IPS-18c (cell line): ENCODE measurements around the gene SEMA4G.

Experiments
- H3K4me3 ChIP-seq: 2 replicates; pipeline ENCODE4 v1.7.0; 2013; ENCODE audit warnings: low read depth, mild to moderate bottlenecking, low read length, moderate library complexity; ENCODE audit not compliant: insufficient read depth
- H3K9me3 ChIP-seq: one replicate; pipeline ENCODE4 v1.6.1; 2013; ENCODE audit warnings: mild to moderate bottlenecking, low read length, moderate library complexity; ENCODE audit not compliant: control insufficient read depth, insufficient read depth

The SEMA4G gene

GRCh38 chr10:100998183-100998990 is 29.1 kb downstream of the SEMA4G start:
- H3K9me3 ChIP-seq: no peaks in the 10 kb centered on the region
- peak overlapping the region; percentile 89 for H3K4me3 ChIP-seq

DNA sequence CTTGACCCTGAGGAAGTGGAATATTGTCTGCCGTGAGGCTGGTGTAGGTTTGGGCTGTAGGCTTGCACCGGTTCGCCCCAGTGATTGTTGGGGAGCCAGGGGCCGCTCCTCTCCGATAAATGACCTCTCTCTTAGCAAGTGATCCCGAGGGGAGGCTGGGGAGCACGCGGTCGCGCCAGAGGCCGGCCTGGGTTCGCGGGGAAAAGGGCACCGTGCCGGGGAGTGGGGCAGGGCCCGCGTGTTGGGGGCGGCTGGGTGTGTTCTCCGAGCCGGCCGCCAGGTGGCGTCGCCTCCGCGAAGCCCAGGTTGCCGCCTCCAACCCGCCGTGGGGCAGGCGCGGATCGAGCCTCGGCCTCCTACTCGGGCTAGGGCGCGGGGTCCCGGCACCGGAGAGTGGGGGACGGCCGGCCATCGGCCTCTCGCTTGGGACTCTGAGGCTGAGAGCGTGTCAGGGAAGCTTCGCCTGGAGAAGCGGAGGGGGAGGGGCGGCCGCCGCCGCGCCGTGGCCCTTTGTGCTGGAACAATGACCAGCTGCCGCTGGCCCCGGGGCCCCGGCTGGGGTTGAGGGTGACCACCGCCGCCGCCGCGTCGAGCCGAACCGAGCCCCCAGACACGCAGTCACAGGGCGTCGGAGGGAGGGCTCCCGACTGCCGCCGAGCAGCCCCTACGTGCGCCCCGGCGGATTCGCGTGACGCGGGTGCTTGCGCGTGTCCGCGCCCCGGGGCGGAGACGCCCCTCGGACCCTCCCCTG is 29.9 kb downstream of the SEMA4G start:
- H3K9me3 ChIP-seq: no peaks in the 10 kb centered on the region
- peak overlapping the region; percentile 89 for H3K4me3 ChIP-seq

DNA sequence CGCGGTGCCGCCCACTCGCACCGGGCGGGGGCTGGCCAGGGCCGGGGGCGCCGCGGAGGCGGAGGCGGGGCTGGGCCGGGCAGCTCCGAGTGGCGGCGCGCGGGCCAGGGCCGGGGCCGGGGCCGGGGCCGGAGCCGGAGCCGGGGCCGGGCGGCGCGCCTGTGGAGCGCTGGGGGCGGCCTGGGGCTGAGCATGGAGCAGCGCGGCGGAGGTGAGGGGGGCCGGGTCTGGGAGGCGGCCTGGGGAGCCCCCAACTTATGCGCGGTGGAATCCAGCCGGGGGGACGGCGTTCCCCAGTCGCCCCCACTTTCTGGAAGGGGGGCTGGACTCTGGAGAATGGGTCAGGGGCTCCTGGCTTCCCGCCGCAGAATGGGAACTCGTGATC is 30.4 kb downstream of the SEMA4G start, which contains the start of gene LZTS2:
Gene LZTS2 (plus strand): TSS at position 67 of the 385 bp plus-strand sequence. CDS start 2,731 bp downstream, outside the sequence.
- Histone ChIP-seq H3K9me3 (no peaks in the 10 kb centered on the region), H3K4me3 (peak within 1 kb of the TSS; percentile 89)

GRCh38 chr10:101000127-101000914 is 31.0 kb downstream of the SEMA4G start:
- Histone ChIP-seq H3K4me3 (peak overlapping the region; percentile 89), H3K9me3 (no peaks in the 10 kb centered on the region)

DNA sequence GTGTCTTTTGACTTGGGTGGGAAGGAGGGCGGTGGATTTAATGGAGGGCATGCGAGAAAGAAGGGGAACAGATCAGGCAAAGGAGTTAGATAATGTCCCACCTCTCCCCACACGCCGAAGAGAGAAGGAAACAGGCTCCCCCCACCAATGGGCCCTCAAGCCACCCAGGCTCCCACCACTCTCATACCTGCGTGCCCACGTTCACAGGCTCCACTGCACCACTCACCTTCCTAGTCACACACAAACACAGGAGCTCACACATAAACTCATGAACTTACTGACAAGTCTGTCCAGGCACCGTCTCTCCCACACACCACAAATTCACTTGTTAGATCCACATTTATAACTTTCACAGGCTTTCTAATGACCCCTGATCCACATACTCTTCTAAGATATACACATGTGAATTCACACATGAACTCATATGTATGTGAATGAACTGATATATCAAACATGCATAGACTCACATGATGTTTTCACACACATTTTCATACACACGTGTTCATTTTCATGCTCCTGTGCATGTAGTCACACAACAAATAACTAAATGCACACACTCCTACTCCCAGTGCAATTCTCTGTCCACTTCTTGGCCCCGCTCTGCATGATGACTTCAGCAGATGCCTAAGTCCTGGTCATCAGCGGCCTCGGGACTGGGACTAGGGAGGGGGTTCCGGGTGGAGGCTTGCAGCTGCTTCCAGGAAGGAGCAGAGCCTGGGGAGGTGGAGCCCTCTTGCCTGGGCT is 31.8 kb downstream of the SEMA4G start:
- H3K4me3 ChIP-seq: no peak overlapping the region; the same call in 1 of the 2 replicates
- no peaks in the 10 kb centered on the region for H3K9me3 ChIP-seq

DNA sequence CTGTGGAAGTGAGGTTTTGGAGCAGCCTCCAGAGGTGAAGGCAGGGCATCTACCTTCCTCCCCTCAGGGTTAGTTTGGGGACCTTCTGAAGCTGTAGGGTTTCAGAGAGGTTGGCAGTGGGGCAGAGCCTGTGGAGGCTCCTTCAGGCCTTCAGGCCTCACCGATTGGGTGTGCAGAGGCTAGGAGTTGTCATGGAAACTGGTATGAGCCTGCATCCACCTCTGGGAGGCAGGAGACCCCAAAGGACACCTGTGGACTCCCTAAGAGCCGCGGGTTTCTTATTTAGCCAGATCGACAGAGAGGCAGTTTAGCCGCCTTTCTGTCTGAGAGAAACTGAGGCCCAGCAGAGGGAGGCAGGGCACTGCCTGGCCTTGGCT is 32.3 kb downstream of the SEMA4G start:
- H3K9me3 ChIP-seq: no peaks in the 10 kb centered on the region
- H3K4me3 ChIP-seq: no peak overlapping the region; the same call in 1 of the 2 replicates

DNA sequence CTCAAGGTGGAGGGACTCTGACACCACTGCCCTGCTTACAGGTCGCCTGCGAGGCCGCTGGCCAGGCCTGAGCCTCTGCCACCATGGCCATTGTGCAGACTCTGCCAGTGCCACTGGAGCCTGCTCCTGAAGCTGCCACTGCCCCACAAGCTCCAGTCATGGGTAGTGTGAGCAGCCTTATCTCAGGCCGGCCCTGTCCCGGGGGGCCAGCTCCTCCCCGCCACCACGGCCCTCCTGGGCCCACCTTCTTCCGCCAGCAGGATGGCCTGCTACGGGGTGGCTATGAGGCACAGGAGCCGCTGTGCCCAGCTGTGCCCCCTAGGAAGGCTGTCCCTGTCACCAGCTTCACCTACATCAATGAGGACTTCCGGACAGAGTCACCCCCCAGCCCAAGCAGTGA is 33.2 kb downstream of the SEMA4G start:
- H3K4me3 ChIP-seq: no peak overlapping the region
- no peaks in the 10 kb centered on the region for H3K9me3 ChIP-seq

GRCh38 chr10:101003639-101004206 is 34.4 kb downstream of the SEMA4G start:
- H3K9me3 ChIP-seq: no peaks in the 10 kb centered on the region
- no peak overlapping the region for H3K4me3 ChIP-seq

DNA sequence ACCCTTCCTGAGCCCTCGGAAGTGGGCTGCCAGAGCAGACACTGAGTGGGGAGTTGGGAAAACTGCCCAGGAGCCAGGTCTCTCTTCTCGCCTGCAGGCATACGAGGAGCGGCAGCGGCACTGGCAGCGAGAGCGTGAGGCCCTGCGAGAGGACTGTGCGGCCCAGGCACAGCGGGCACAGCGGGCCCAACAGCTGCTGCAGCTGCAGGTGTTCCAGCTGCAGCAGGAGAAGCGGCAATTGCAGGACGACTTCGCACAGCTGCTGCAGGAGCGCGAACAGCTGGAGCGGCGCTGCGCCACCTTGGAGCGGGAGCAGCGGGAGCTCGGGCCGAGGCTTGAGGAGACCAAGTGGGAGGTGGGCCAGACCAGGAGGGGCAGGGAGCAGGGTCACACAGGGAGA is 36.1 kb downstream of the SEMA4G start:
- no peak overlapping the region for H3K4me3 ChIP-seq
- no peaks in the 10 kb centered on the region for H3K9me3 ChIP-seq

DNA sequence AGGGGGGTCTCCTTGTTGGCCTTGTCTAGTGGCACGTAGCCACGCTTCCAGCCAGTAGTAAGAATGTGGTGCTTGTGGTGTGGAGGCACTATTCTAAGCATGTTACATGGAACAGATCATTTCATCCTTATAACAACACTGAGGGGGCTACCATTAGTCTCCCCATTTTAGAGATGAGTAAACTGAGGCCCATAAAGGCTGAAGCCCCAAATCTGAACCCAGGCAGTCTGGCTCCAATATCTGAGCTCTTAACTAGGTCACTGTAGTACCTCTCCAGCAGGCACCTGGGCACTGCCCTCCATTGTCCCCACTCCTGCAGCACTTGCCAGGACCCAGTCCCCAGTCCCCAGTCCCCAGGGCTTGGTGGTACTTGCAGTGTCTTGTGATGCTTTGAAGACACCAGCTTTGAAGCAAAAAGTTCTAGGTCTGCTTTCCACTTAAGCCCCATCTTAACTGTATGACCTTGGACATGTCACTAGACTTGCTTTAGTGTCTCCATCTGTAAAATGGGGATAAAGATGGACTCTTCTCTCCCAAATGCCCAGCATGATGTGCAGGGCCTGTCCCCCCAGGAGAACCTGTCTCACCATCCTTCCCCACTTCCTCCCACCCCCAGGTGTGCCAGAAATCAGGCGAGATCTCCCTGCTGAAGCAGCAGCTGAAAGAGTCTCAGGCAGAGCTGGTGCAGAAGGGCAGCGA is 36.7 kb downstream of the SEMA4G start:
- Histone ChIP-seq H3K4me3 (no peak overlapping the region), H3K9me3 (no peaks in the 10 kb centered on the region)

- no peak overlapping the region for H3K4me3 ChIP-seq
- H3K9me3 ChIP-seq: no peaks in the 10 kb centered on the region
Measured at GRCh38 chr10:101006593-101007098, 37.3 kb downstream of the SEMA4G start.

- H3K9me3 ChIP-seq: no peaks in the 10 kb centered on the region
- H3K4me3 ChIP-seq: no peak overlapping the region
Measured at GRCh38 chr10:101007099-101007711, 37.9 kb downstream of the SEMA4G start.

DNA sequence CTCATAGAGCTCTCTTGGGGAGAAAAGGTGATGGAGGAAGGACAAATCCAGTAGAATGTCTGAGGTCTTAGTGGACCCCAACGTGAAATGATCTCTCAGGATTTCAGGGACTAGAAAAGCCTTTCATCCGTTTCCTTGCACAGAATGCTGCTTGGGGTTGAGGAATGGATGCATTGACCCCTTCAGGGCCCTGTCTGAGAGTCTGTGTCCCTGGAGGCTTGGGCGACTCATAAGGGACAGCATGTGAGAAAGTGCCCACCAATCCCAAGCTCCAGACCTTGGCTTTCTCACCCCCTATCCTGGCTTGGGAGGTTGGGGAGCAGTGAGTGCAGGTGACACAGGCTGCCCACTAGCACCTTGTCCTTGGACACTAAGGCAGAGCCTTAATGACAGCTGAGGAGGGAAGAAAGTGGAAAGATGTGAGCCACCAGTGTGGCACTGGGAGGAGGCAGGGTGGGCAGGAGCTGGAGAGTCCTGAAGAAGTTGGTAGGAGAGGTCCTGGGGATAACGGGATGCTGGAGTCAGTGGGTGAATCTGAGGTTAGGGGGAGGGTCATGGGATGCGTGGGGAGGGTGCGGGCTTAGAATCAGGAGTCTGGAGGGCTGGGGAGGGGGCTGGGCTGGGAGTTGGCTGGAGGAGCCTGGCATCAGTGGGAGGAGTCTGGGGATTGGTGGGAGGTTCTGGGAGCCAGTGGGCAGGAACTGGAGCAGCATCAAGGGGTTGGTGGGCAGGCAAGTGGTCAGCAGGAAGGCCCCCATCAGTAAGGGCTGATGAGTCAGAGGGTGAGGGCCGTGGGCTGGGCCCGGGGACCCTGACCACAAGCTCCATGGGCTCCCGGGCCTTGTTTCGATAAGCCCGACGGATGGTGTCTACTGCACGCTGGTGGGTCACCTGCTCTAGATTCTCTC is 38.9 kb downstream of the SEMA4G start:
- Histone ChIP-seq H3K9me3 (no peaks in the 10 kb centered on the region), H3K4me3 (no peak overlapping the region)

DNA sequence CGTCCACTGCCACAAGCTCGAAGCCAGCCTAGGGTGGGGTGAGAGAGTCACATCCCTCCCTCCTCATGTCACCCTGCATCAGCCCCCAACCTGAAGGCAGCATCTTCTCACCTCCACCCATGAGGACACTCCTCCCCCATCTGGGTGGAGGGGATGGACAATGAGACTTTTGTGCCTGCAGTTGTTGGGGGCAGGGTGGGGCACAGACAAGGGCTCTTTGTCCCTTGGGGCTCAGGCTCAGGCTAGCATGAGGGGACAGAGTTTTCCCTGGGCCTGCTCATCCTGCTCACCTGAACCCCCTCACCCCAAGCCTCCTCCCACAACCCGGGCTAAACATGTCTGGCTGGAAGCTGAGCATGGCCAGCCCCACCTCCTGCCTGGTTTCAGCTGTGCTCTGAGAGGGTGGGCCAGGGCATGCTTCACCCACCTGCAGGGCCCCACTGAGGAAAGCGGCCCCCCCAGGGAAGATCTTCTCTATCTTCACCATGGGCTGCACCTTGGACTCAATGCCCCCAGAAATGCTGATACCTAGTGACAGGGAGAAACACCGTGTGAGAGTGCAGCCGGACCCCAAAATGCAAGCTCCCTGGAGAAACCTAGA is 39.6 kb downstream of the SEMA4G start:
- H3K9me3 ChIP-seq: no peaks in the 10 kb centered on the region
- H3K4me3 ChIP-seq: no peak overlapping the region
